ENCODE results near the gene FITM1.

Gene FITM1

GRCh38 chr14:24080888-24081738, 49.3 kb upstream of the FITM1 start (continued):
- TF ChIP-seq PRDM10 (tag by site-specific recombination; IDR thresholded peaks at IDR 0.05) (peak; percentile 67), GLIS2 (tag by site-specific recombination; IDR thresholded peaks at IDR 0.05) (peak; percentile 47; the same call in 1 of the 2 replicates), ZNF561 (tag by site-specific recombination; IDR thresholded peaks at IDR 0.05; ENCODE audit: borderline replicate concordance) (0 out of 2 replicates have a peak, but pooled peaks have one; percentile 60), ZNF350 (tag by site-specific recombination; IDR thresholded peaks at IDR 0.05) (no peak), ZNF24 (tag by site-specific recombination; IDR thresholded peaks at IDR 0.05) (no peak), GLIS1 (tag by site-specific recombination; IDR thresholded peaks at IDR 0.05) (peak; percentile 94), ZNF629 (tag by site-specific recombination; IDR thresholded peaks at IDR 0.05) (0 out of 2 replicates have a peak, but pooled peaks have one; percentile 15), ZBTB8A (tag by site-specific recombination; IDR thresholded peaks at IDR 0.05) (peak; percentile 27; the same call in 1 of the 2 replicates), ZBTB21 (tag by site-specific recombination; IDR thresholded peaks at IDR 0.05) (no peak), ZNF398 (tag by site-specific recombination; IDR thresholded peaks at IDR 0.05) (peak; percentile 71), SP3 (tag by site-specific recombination; IDR thresholded peaks at IDR 0.05) (peak; percentile 66), TRIM28 (IDR thresholded peaks at IDR 0.05; ENCODE audit: borderline replicate concordance, low read length) (0 out of 2 replicates have a peak, but pooled peaks have one; percentile 23), EGR2 (tag by site-specific recombination; IDR thresholded peaks at IDR 0.05; ENCODE audit: low read depth) (0 out of 2 replicates have a peak, but pooled peaks have one; percentile 11), OSR2 (tag by site-specific recombination; IDR thresholded peaks at IDR 0.05) (no peak), ZNF623 (tag by site-specific recombination; IDR thresholded peaks at IDR 0.05) (no peak)
- TF ChIP-seq, protein P1, sequence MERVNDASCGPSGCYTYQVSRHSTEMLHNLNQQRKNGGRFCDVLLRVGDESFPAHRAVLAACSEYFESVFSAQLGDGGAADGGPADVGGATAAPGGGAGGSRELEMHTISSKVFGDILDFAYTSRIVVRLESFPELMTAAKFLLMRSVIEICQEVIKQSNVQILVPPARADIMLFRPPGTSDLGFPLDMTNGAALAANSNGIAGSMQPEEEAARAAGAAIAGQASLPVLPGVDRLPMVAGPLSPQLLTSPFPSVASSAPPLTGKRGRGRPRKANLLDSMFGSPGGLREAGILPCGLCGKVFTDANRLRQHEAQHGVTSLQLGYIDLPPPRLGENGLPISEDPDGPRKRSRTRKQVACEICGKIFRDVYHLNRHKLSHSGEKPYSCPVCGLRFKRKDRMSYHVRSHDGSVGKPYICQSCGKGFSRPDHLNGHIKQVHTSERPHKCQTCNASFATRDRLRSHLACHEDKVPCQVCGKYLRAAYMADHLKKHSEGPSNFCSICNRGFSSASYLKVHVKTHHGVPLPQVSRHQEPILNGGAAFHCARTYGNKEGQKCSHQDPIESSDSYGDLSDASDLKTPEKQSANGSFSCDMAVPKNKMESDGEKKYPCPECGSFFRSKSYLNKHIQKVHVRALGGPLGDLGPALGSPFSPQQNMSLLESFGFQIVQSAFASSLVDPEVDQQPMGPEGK (tag by site-specific recombination; IDR thresholded peaks at IDR 0.05) = peak; percentile 77
- TF ChIP-seq, protein P2, sequence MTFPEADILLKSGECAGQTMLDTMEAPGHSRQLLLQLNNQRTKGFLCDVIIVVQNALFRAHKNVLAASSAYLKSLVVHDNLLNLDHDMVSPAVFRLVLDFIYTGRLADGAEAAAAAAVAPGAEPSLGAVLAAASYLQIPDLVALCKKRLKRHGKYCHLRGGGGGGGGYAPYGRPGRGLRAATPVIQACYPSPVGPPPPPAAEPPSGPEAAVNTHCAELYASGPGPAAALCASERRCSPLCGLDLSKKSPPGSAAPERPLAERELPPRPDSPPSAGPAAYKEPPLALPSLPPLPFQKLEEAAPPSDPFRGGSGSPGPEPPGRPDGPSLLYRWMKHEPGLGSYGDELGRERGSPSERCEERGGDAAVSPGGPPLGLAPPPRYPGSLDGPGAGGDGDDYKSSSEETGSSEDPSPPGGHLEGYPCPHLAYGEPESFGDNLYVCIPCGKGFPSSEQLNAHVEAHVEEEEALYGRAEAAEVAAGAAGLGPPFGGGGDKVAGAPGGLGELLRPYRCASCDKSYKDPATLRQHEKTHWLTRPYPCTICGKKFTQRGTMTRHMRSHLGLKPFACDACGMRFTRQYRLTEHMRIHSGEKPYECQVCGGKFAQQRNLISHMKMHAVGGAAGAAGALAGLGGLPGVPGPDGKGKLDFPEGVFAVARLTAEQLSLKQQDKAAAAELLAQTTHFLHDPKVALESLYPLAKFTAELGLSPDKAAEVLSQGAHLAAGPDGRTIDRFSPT (tag by site-specific recombination; IDR thresholded peaks at IDR 0.05) = no peak
- TF ChIP-seq, protein P3, sequence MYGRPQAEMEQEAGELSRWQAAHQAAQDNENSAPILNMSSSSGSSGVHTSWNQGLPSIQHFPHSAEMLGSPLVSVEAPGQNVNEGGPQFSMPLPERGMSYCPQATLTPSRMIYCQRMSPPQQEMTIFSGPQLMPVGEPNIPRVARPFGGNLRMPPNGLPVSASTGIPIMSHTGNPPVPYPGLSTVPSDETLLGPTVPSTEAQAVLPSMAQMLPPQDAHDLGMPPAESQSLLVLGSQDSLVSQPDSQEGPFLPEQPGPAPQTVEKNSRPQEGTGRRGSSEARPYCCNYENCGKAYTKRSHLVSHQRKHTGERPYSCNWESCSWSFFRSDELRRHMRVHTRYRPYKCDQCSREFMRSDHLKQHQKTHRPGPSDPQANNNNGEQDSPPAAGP (tag by site-specific recombination; IDR thresholded peaks at IDR 0.05) = 0 out of 2 replicates have a peak, but pooled peaks have one; percentile 29

All from HEK293 (cell line).